Astrocyte of the cerebellum (primary cell): ENCODE data around the gene TSPO.
A peak's percentile ranks its signal among the peaks of the same experiment; 100 is the strongest.

Source experiments
- DNase-seq: peaks from one replicate; pipeline ENCODE4 v3.0.0-alpha.2; 2011; ENCODE audit warnings: low read depth
- H3K4me3 ChIP-seq: 2 replicates; pipeline ENCODE4 v1.5.1; 2011; ENCODE audit warnings: mild to moderate bottlenecking, low read depth, low read length, moderate library complexity
- CTCF ChIP-seq: IDR thresholded peaks from 2 replicates; pipeline ENCODE4 v1.5.1; 2012; ENCODE audit warnings: low read length, low read depth, moderate library complexity, mild to moderate bottlenecking; ENCODE audit errors: missing control alignments
- in situ Hi-C: cut with HindIII; loops from 2 replicates; pipeline ENCODE4 v1.10.0; 2017; ENCODE audit warnings: low sequenced_read_pairs

Gene TSPO

GRCh38 chr22:43152003-43152356, 621 bp downstream of the TSPO start:
- no peak for TF ChIP-seq CTCF
- H3K4me3 ChIP-seq, result peak overlapping the region; percentile 67
- DNase-seq, result no peak
- in situ Hi-C loops, result no loop called here

GRCh38 chr22:43152357-43153071, 1.2 kb downstream of the TSPO start:
- no peak for DNase-seq
- in situ Hi-C loops, result no loop called here
- no peak for TF ChIP-seq CTCF
- H3K4me3 ChIP-seq, result peak overlapping the region; percentile 67

GRCh38 chr22:43153899-43154298, 2.5 kb downstream of the TSPO start:
- TF ChIP-seq CTCF, result no peak
- no peak for DNase-seq
- in situ Hi-C loops, result no loop called here
- no peak overlapping the region for H3K4me3 ChIP-seq

GRCh38 chr22:43154887-43155536, 3.7 kb downstream of the TSPO start:
- in situ Hi-C loops, result no loop called here
- no peak overlapping the region for H3K4me3 ChIP-seq
- DNase-seq, result no peak
- no peak for TF ChIP-seq CTCF

GRCh38 chr22:43155789-43156188, 4.4 kb downstream of the TSPO start:
- no peak overlapping the region for H3K4me3 ChIP-seq
- DNase-seq, result no peak
- TF ChIP-seq CTCF, result no peak
- in situ Hi-C loops, result no loop called here

GRCh38 chr22:43156413-43156812, 5.1 kb downstream of the TSPO start:
- TF ChIP-seq CTCF, result no peak
- in situ Hi-C loops, result no loop called here
- no peak overlapping the region for H3K4me3 ChIP-seq
- no peak for DNase-seq
